Activated T-cell treated with anti-CD3 and anti-CD28 coated beads for 24 hours (primary cell): ENCODE measurements around the gene RNGTT.
A peak's percentile ranks its signal among the peaks of the same experiment; 100 is the strongest.
"Not testable (repeated sequence)": the region's sequence is repeated elsewhere in the genome, so short reads cannot be mapped to it uniquely, and the experiment has no call there.

ENCODE experiments used
- DNase-seq: peaks from one replicate; pipeline ENCODE4 v3.0.0-alpha.2; 2020; ENCODE audit warnings: low read depth

The RNGTT gene

DNA sequence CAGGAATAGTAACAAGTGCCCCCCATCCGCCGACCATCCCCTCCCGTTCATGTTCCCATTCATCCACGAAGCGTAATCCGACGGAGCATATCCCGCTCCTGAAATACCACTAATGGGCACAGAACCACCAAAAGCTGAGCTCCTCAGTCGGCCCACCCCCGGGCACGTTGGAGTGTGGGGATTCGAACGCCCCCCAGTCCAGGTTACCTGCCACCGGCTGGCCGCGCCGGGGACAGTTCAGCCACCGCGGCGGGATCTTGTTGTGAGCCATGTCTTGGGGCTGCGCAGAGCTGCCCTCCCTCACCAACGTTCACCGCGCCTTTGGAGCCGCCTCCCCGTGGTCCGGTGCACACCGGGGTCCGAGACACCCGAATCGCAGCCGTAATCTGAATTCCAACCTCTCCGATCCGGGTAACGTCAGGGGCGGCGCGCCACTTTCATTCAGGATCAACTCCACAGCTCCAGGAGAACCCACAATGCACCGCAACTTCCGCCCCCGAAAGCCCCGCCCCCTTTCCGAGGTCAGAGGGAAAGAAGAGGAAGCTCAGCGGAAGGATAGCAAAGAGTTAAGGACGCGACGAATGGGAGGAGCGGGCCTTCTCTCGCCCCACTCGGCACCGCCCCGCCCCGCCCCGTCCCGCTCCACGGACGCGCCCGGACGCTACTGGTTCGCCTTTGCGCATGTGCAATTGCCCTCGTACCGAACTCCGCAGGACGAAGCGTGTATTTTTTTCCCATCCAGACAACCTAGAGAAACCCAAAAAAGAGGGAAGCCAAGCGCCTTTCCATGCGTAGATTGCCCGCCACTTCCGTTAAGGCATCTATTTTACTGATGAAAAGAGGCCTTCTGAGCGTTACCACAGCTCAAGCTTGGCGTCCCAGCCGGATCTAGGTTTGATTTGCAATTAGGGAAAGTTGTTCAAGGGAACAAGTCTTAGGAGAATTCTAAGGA, at the start of gene RNGTT:
Gene RNGTT, minus strand, starts transcription at position 480 of the 952 bp plus-strand sequence. Its CDS starts 209 bp downstream, at position 271.
- DNase-seq = peak; percentile 98

DNA sequence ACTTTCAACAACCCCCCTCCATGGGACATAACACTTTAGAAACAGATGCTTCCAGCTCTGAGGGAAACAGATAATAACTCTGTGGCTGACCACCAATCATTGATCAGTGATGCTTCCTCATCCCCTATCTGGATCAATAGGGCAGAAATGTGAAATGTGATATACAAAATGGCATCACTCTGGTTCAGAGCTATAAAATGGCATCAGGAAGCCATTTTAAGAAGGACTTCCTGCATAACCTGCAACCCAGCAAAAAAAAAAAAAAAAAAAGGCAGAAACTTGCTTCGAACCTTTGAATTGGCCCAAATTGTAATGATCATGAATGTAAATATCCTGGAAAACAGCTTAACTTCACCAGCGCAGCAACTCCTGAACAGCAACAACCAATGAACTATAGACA, 48.0 kb upstream of the RNGTT start:
- DNase-seq = no peak

DNA sequence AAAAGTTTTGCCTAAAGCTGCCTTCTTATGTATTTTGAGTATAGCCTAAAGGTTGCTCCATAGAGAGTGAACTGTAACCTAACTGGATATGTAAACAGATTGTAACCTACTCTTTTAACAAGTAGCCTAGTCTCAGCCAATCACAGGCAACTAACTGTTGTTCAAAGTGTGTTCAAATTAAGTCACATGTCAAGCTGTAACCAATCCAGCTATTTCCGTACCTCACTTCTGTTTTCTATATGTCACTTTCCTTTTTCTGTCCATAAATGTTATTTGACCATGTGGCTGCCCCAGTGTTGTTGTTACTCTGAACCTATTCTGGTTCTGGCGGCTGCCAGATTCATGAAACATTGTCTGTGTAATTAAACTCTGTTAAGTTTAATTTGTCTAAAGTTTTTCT, 47.4 kb upstream of the RNGTT start:
- DNase-seq = no peak

DNA sequence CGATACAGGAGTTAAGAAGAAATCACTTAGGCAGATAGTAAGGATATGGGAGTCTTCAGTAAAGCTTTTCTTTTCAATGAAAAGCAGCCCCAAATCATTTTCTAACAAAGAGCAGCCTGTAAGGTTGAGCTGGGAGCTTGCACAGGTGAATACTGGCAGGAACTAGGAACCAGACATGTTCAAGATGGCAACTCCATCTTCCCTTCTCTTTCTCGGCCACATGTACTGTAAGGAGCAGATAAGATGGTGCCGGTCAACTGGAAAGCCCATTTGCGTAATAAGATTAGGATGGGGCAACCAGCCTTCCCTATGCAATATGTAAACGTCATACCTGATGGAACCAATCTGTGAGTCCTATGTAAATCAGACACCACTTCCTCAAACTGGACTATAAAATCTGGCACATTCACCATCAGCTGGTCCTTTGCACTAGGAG, 46.2 kb upstream of the RNGTT start:
- DNase-seq = no peak

DNA sequence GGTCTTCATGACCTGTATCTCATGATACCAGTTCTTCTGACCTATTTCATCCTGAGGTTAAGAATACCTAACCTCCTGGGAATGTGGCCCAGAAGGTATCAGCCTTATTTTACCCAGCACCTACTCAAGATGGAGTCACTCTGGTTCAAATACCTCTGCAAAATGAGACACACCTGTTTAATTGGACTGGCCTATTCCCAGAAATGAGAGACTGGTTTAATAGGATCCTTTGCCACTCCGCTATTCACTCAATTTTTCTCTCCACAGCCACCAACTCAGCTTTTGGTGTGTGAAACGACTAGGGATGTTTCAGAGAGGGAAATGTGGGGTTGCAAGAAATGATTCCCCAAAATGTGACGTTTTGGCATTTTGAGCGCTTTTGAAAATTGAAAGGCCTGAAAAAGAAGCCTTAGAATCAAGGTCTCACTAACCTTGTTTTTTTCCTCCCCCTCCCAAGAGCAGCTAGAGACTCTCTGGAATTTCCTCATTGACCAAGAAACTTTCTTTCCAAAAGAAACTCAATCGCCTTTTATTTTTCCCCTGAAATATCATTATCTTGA, 45.5 kb upstream of the RNGTT start:
- DNase-seq = no peak

DNA sequence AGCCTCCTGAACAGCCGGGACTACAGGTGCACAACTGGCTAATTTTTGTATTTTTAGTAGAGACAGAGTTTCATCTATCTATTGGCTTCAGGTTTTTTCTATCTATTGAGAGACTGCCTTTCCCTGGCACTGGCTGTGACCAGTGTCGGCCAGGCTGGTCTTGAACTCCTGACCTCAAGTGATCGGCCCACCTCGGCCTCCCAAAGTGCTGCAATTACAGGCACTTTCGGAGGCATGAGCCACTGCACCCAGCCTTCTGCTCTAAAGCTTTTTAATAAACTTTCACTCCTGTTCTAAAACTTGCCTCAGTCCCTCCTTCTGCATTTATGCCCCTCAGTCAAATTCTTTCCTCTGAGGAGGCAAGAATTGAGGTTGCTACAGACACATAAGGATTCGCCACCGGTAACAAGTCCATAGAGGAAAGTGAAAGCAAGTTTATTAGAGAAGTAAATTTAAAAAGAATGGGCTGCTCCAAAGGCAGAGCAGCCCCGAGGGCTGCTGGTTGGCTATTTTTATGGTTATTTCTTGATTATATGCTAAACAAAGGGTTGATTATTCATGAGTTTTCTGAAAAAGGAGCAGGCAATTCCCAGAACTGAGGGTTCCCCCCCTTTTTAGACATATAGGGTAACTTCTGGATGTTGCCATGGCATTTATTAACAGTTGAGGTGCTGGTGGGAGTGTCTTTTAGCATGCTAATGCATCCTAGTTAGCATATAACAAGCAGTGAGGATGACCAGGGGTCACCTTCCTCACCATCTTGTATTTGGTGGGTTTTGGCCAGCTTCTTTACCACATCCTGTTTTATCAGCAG, 44.8 kb upstream of the RNGTT start:
- no peak for DNase-seq

DNA sequence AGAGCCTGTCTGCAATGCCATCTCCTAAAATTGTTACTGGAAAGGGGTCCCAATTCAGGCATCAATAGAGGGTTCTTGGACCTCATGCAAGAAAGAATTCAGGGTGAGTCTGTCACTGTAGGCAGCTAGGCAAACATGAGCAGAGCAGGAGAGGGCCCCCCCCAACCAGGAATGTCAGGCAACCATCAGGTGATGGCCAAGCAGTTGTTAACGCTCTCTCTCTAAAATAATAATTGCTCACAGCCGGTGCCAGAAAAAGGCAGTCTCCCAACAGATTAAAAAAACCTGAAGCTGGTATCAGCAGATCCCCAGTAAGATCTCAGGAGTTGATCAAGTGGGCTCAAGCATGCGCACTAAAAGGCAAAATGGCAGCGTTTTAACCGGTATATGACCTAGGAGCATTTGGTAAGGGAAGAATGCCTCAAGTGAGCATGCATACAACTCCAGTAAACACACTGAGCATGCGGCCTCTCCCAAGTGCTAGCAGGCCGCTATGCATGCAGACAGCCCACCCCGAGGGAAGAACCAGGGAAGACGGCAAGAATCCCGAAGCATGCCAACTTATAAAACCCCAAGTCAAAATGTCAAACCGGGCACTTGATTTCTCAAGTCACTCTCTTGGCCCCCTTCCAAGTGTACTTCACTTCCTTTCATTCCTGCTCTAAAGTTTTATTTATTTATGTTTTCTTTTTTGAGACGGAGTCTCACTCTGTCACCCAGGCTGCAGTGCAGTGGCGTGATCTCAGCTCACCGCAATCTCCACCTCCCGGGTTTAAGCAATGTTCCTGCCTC, 44.0 kb upstream of the RNGTT start:
- no peak for DNase-seq

DNA sequence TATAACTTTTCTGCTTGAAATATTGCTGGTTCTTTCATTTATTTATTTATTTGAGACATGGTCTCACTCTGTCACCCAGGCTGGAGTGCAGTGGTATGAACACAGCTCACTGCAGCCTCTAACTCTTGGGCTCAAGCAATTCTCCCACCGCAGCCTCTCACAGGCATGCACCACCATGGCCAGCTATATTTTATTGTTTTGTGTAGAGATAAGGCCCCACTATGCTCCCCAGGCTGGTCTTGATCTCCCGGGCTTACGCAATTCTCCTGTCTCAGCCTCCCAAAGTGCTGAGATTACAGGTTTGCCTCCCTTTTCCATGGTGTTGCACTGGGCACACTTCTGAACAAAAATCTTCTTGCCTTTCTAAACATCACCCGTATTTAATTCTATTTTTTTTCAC, 39.1 kb upstream of the RNGTT start:
- no peak for DNase-seq

DNA sequence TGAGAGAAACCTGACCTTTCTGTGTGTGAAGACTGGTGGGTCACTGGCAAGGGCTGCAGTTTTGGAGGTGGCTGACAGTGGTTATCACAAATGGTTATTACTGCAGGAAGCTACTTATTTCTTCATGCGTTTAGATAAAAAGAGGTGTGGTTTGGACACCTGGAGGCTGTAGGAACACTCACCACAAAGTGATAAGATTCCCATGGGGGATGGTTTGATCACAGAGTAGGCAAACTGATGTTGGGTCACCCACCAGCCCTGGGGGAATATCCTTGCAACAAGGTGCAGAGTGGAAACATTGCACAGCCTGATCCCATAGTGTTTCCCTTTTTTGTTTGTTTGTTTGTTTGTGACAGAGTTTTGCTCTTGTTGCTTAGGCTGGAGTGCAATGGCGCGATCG, 33.9 kb upstream of the RNGTT start:
- DNase-seq = no peak

DNA sequence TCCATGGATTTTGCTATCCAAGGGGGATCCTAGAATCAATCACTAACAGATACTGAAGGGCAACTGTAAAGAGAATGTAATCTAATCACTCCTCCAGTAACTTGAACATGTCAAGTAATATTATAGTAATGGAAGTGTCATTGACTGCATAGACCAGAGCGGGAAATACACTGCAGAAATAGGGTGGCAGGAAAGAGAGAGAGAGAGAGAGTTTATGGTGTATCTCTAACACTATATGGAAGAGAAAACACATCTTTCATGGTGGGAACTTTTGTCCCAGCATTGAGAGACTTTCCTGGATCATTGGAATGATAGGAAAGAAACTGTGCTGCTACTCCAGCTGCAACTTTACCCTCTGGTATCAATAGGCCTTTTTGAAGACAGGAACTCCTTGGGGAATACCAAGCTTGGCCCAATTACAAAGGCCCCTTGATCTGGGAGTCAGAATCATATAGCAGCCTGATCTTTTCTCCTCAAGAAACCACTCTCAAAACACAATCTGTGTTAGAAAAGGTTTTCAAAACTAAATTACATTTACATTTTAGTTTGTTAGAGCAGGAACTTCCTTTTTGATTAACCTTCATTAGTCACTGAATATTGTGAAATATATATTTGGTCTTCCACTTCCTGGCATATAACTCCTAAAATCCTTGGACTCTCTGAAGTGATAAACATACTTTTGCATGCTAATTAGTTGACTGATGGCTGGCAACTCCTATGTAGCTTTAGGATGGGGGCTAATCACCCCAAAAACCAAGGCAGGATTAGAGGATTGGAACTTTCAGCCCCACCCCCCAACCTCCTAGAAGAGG, 29.5 kb upstream of the RNGTT start:
- DNase-seq = no peak

DNA sequence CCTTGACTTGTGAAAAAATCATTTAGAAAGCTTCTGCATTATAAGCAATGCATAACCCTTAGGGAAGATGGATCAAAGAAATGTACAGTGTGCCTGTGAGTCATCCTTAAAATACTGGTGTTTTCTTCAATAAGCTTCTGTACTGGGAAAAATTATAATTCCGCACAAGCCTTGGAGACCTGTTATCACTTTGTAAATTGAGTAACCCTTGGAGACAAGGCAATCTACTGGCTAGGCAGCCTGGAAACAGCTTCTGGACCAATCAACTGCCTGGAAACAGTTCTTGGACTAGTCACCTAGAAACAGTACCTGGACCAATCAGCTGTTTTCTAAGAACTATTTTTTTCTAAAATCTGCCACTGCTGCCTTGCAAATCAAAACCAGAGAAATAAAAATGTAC, 25.8 kb upstream of the RNGTT start:
- no peak for DNase-seq

DNA sequence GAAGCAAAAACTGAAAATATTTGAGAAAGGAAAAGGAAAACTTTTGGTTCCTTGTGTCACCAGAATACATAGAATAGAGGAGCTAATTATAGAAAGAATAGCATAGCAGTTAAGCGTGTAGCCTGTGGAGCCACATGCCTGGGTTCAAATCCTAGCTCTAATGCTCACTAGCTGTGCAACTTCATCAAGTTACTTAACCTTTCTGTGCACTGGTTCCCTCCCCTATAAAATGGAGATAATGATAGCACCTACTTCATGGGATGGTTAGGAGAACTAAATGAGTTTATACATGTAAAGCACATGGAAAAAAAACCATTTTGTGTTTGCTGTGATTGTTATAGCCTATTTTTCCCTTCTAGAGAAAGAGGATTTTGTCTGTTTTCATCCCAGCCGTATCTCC, 24.5 kb upstream of the RNGTT start:
- no peak for DNase-seq

DNA sequence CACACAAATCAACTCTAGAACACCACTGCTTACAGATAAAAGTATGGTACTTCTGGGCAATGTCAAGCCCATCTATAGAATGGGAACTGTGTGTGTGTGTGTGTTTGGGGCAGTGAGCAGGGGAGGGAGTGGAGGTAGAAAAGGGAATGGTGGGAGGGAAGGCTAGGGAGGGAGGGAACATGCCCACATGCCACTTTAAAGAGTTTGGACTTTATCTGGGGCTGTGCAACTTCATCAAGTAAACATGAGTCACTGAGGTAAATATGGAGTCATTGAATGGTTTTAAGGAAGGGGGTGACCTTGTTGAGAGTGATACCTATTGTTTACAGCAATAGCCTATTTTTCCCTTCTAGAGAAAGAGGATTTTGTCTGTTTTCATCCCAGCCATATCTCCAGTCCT, 22.5 kb upstream of the RNGTT start:
- DNase-seq = no peak

DNA sequence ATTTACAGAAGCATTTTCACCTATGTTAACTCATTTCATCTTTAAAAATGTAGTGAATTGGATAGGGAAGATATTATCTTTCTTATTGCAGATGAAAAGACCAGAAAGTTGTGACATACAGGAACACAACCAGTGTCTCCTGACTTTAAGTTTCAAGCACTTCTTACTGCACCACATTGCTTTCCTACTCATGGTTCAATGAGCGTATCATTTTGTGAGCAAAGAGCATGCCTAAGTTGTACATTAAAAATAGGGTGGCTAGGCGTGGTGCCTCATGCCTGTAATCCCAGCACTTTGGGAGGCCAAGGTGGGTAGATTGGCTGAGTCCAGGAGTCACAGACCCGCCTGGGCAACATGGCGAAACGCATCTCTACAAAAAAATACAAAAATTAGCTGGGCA, 21.2 kb upstream of the RNGTT start:
- no peak for DNase-seq

DNA sequence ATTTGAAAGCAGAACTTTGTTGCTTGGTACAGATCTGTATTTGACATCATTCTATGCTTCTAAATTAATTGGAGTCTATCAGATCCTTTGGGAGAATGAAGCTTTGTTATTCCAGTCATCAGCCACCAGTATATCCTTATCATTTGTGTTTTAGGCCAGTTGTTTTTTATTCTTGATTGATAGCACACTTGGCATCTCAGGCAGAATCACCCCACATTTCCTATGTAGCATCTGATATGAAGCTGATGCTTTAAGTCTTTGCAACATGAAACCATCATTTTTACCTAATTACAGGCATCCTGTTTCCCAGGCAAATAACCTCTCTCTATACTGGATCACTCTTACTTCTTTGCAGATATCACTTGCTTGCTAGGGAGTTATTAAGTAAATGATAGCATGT, 20.7 kb upstream of the RNGTT start:
- DNase-seq = no peak

DNA sequence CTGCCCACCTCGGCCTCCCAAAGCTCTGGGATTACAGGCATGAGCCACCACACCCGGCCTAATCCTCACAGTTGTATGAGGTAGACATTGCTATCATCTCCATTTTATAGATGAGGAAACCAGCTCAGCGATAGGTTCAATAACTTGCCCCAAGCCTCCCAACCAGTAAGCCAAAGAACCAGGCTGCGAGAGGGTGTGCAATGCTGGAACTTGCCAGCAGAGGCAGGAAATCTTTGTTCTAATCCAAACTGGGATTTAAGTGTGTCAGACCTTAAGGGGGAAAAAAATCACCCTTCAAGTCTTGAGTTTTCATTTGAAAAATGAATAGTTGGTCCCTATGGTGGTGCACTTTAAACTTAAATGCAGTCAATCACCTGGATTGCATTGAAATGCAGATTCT, 20.1 kb upstream of the RNGTT start:
- no peak for DNase-seq

DNA sequence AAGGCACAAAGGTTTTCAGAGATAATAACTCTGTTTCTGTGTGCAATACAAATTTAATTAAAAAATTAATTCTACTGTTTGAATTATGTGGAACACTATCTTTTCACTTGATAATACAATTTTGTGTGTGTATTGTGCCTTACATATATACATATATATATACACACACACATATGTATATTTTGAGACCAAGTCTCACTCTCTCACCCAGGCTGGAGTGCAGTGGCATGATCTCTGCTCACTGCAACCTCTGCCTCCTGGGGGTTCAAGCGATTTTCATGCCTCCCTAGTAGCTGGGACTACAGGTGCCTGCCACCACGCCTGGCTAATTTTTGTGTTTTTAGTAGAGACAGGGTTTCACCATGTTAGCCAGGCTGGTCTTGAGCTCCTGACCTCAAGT, 19.7 kb upstream of the RNGTT start:
- not testable (repeated sequence) for DNase-seq

DNA sequence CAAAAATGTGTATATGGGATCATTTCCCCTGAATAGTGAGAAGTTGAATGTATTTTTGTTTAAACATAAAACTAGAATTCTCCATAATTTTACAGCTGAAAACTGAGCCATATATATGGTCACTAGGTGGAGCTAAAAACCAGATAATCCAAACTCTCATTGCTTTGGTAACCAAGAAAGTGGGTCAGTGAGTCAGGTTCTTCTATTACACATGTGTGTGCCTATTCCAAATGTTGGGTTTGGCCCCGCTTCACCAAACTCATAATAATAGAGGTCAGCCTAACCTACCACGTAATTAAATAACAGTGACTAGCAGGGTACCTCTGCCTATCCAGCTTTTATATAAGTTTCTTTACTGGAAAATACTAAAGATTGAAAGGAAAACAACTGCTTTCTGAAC, 19.3 kb upstream of the RNGTT start:
- no peak for DNase-seq

DNA sequence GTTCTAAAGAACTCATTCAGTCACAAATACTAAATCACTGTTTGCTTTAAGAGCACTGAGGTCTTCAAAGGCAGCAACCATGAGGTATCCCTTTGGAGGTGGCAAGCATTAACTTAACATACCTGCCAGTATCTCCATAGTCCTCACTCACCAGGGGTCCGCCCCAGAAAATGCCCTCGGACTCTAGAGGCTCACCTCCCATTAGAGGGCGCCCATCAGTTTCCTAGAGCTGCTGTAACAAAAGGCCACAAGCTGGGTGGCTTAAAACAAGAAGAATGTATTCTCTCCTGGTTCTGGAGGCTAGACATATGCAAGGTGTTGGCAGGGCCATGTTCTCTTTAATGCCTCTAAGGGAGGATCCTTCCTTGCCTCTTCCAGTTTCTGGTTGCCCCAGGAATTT, 12.0 kb upstream of the RNGTT start:
- no peak for DNase-seq

DNA sequence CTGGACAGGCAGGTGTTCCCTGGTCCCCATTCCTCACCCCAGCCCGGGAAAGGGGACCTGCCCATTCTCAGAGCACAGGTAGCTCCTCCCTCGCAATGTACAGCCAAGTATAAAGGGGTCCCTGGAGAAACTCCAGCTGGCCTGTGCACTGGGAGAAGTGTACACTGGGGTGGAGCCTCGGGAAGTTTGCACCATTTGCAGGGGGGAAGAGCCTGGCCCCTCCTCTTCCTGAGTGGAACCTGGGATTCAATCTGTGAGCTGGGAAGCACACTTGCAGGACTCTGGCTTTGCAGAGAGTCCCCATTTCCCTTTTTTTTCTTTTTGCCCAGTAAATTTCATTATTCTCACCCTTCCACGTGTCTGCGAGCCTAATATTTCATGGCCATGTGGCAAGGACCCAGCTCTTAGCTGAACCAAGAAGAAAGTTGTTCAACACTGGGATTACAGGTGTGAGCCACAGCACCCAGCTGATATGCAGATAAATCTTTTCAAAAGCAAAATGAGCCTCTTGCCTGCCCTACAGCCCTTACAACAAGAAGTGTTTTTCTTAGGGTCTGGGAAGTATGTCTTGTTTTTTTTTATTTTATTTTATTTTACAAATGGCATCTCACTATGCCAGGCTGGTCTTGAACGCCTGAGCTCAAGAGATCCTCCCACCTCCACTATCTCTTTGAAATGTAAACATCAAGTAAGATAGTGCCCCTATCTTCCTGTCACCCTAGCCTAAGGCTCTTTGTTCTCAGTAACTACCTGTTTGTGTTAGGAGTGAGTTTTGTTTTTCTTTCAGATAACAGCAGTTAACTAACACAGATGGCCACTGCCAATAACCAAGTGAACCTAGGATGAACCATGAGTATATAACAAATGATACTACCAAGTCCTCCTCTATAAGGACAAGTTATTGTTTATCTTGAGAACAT, 9.3 kb upstream of the RNGTT start:
- DNase-seq = no peak
